HepG2 (cell line): Measurements from ENCODE around the gene ZCCHC18. TPM values are rescaled to one million over a fixed set of nuclear protein-coding genes. Genes with fewer than 3 reads are reported as not detected.

Experiments
- ATAC-seq: fragments of 200-7000 bp; cut with Tn5 transposase; 3 replicates; pipeline ENCODE4 v1.9.1; 2020; ENCODE audit warnings: mild to moderate bottlenecking, moderate library complexity
- BruUV-seq: library from RNA; stranded (reverse); fragments of 400-500 nt; replicated peaks from 2 replicates; lab custom pipeline; 2021; lab: Mats Ljungman, UMichigan
- CTCF ChIA-PET: fragments of 300-600 bp; formaldehyde crosslinking; extraction: SDS; loops from one replicate; lab custom pipeline; 2021; ENCODE audit warnings: low total read pairs, inconsistent platforms, low intra/inter-chr PET ratio; lab: Yijun Ruan, JAX
- POLR2A ChIA-PET: fragments of 350-600 bp; sonication (Branson Sonifier 250); formaldehyde crosslinking; loops from one replicate; lab custom pipeline; 2020; ENCODE audit warnings: antibody characterized with exemption, inconsistent platforms; lab: Yijun Ruan, JAX
- DNase-seq: peaks from one replicate; pipeline ENCODE4 v3.0.0-alpha.2; 2015; ENCODE audit warnings: low spot score
- FAIRE-seq: peaks from 3 replicates; lab custom pipeline; 2011; peaks lifted over from hg19 to GRCh38; lab: Jason Lieb, UNC
- H2AFZ ChIP-seq: one replicate; pipeline ENCODE4 v1.6.1; 2011; ENCODE audit warnings: low read length, inconsistent platforms
- H3K27ac ChIP-seq: fragments of 300-600 bp; 3 replicates; pipeline ENCODE4 v1.8.0; 2011; ENCODE audit warnings: mixed run types, mild to moderate bottlenecking, mixed read lengths, low read length, inconsistent platforms; ENCODE audit not compliant: insufficient read depth; ENCODE audit errors: extremely low read length
- H3K27me3 ChIP-seq, 2 experiments: fragments of 200-600 bp in 1 of 2; 2 replicates in 1 of 2; 3 replicates in 1 of 2; pipeline versions ENCODE4 v1.6.0 to v1.8.0; 2011; ENCODE audit warnings: low read length in 2 of 2, mild to moderate bottlenecking in 2 of 2, moderate library complexity in 2 of 2, inconsistent platforms in 1 of 2; ENCODE audit not compliant: insufficient read depth in 2 of 2, control insufficient read depth in 1 of 2
- H3K36me3 ChIP-seq, 2 experiments: fragments of 200-600 bp in 1 of 2; replicated peaks in 1 of 2; 2 replicates in 1 of 2; 3 replicates in 1 of 2; pipeline versions ENCODE4 v1.5.1 to v1.8.0; 2011; ENCODE audit warnings: low read length in 2 of 2, inconsistent platforms in 1 of 2; ENCODE audit not compliant: insufficient read depth in 2 of 2, control insufficient read depth in 1 of 2
- H3K4me1 ChIP-seq: 2 replicates; pipeline ENCODE4 v1.5.1; 2012; ENCODE audit warnings: low read length, inconsistent platforms; ENCODE audit not compliant: insufficient read depth
- H3K4me2 ChIP-seq: 2 replicates; pipeline ENCODE4 v1.6.0; 2011; ENCODE audit warnings: low read depth, low read length, inconsistent platforms
- H3K4me3 ChIP-seq, 3 experiments: fragments of 200-600 bp in 1 of 3; sonication (generic), shearing (Covaris generic) in 1 of 3; replicated peaks in 1 of 3; 2 replicates each; pipeline ENCODE4 v1.5.1; 2011 to 2016; ENCODE audit warnings: low read length in 3 of 3, inconsistent platforms in 2 of 3, low read depth in 2 of 3, mild to moderate bottlenecking in 2 of 3, control low read depth in 1 of 3, mixed read lengths in 1 of 3; ENCODE audit not compliant: insufficient read depth in 1 of 3
- H3K79me2 ChIP-seq: one replicate; pipeline ENCODE4 v1.6.1; 2011; ENCODE audit warnings: low read length, inconsistent platforms; ENCODE audit not compliant: insufficient read depth
- H3K9ac ChIP-seq: 2 replicates; pipeline ENCODE4 v1.6.0; 2011; ENCODE audit warnings: mild to moderate bottlenecking, low read depth, low read length, inconsistent platforms; ENCODE audit not compliant: insufficient read depth
- H3K9me3 ChIP-seq: 2 replicates; pipeline ENCODE4 v1.5.1; 2012; ENCODE audit warnings: mild to moderate bottlenecking, low read length
- H4K20me1 ChIP-seq: 2 replicates; pipeline ENCODE4 v1.6.0; 2011; ENCODE audit warnings: inconsistent platforms, mild to moderate bottlenecking, low read length, moderate library complexity; ENCODE audit not compliant: insufficient read depth
- AGO2 ChIP-seq: fragments of 200-400 bp; formaldehyde crosslinking; optimal IDR thresholded peaks from 2 replicates; pipeline ENCODE3; 2017; ENCODE audit warnings: mild to moderate bottlenecking, low read depth, low read length, moderate library complexity
- FLYWCH1 ChIP-seq: sonication (generic); formaldehyde crosslinking; IDR thresholded peaks from 2 replicates; pipeline ENCODE4 v1.8.1; 2023; ENCODE audit warnings: mild to moderate bottlenecking, missing genetic modification reagents
- HNRNPLL ChIP-seq: fragments of 200-400 bp; formaldehyde crosslinking; IDR thresholded peaks from 2 replicates; pipeline ENCODE4 v1.6.1; 2017; ENCODE audit warnings: mild to moderate bottlenecking, low read depth, low read length; ENCODE audit not compliant: poor library complexity, severe bottlenecking
- KLF13 ChIP-seq: sonication (generic); formaldehyde crosslinking; IDR thresholded peaks from 2 replicates; pipeline ENCODE4 v1.4.0; 2020; ENCODE audit warnings: mild to moderate bottlenecking, missing genetic modification reagents
- KLF6 ChIP-seq: IDR thresholded peaks from 2 replicates; pipeline ENCODE4 v1.8.0; 2016; ENCODE audit warnings: missing biosample characterization, missing genetic modification reagents
- PCBP1 ChIP-seq: fragments of 200-400 bp; formaldehyde crosslinking; IDR thresholded peaks from 2 replicates; pipeline ENCODE4 v1.6.1; 2017; ENCODE audit warnings: mild to moderate bottlenecking, low read depth, low read length, borderline replicate concordance
- SMARCC2 ChIP-seq: fragments of 450-650 bp; IDR thresholded peaks from 2 replicates; pipeline ENCODE4 v1.6.1; 2017; ENCODE audit warnings: antibody characterized with exemption, mild to moderate bottlenecking
- SNAPC5 ChIP-seq: sonication (generic); formaldehyde crosslinking; IDR thresholded peaks from 2 replicates; pipeline ENCODE4 v1.8.1; 2023; ENCODE audit warnings: mild to moderate bottlenecking, missing genetic modification reagents, borderline replicate concordance
- TEAD3 ChIP-seq: optimal IDR thresholded peaks from 2 replicates; pipeline ENCODE3; 2016; ENCODE audit warnings: borderline replicate concordance
- TRIM24 ChIP-seq: sonication (generic); formaldehyde crosslinking; IDR thresholded peaks from 2 replicates; pipeline ENCODE4 v1.8.0; 2022; ENCODE audit warnings: mild to moderate bottlenecking, missing genetic modification reagents
- ZBTB33 ChIP-seq: sonication (generic); formaldehyde crosslinking; IDR thresholded peaks from 2 replicates; pipeline ENCODE4 v1.4.0; 2020; ENCODE audit warnings: missing genetic modification reagents
- ZNF24 ChIP-seq: fragments of 450-650 bp; IDR thresholded peaks from 2 replicates; pipeline ENCODE4 v1.6.1; 2017; ENCODE audit warnings: antibody characterized with exemption, mild to moderate bottlenecking
- ZSCAN20 ChIP-seq: sonication (generic); formaldehyde crosslinking; IDR thresholded peaks from 2 replicates; pipeline ENCODE4 v1.4.0; 2020; ENCODE audit warnings: missing genetic modification reagents, mild to moderate bottlenecking, borderline replicate concordance
- ZSCAN22 ChIP-seq: sonication (generic); formaldehyde crosslinking; IDR thresholded peaks from 2 replicates; pipeline ENCODE4 v1.4.0; 2020; ENCODE audit warnings: mild to moderate bottlenecking, missing genetic modification reagents
- ZSCAN30 ChIP-seq: sonication (generic); formaldehyde crosslinking; IDR thresholded peaks from 2 replicates; pipeline ENCODE4 v1.5.0; 2020; ENCODE audit warnings: mild to moderate bottlenecking, missing genetic modification reagents
- WGBS: methylation state at CpG from one replicate; pipeline ENCODE4 v1.1.6; 2017; ENCODE audit warnings: low lambda C conversion rate; 5-methylcytosine and 5-hydroxymethylcytosine counted together
- in situ Hi-C: cut with HindIII; loops from 2 replicates; pipeline ENCODE4 v1.10.0; 2017; ENCODE audit warnings: low pct_unique_long_range_greater_than_20kb; ENCODE audit not compliant: extremely low pct_ligation_motif_present
- intact Hi-C: fragments of 100-400 bp; cut with micrococcal nuclease; formaldehyde crosslinking; loops from one replicate; pipeline ENCODE4 v1.10.0; 2022; ENCODE audit not compliant: unreplicated experiment
- polyA plus RNA-seq, 8 experiments: library from polyadenylated mRNA; depleted of rRNA in 3 of 8; stranded (reverse) in 7 of 8; unstranded in 1 of 8; fragments of >200 nt; fragmentation: Illumina TruSeq in 4 of 8; extraction: Trizol in 4 of 8; gene quantifications; 2 replicates each; pipeline versions ENCODE4 v1.2.1 to v1.2.3, GENCODE V29; 2011 to 2016; ENCODE audit warnings: low read depth in 4 of 8, missing spikeins in 1 of 8, mixed read lengths in 1 of 8; ENCODE audit not compliant: insufficient read depth in 1 of 8
- total RNA-seq, 5 experiments: library from RNA; depleted of rRNA; stranded (reverse); fragments of >200 nt; fragmentation: Illumina TruSeq; extraction: Trizol; gene quantifications; 2 replicates each; pipeline ENCODE4 v1.2.3, GENCODE V29; 2016; ENCODE audit warnings: low read depth in 1 of 5
- TF ChIP-seq, protein P1 (sequence below): sonication (generic); formaldehyde crosslinking; IDR thresholded peaks from 2 replicates; pipeline ENCODE4 v1.8.1; 2023; ENCODE audit warnings: mild to moderate bottlenecking, missing genetic modification reagents
- TF ChIP-seq, protein P2 (sequence below): sonication (generic); formaldehyde crosslinking; IDR thresholded peaks from 2 replicates; pipeline ENCODE4 v1.4.0; 2020; ENCODE audit warnings: missing genetic modification reagents, mild to moderate bottlenecking, borderline replicate concordance

Gene ZCCHC18
- total and polyA plus RNA-seq, 2 of the 13 experiments (the other 11 are each of a cell fraction or from before 2014, with no cell fraction given): 0.18 to 0.33 TPM

DNA sequence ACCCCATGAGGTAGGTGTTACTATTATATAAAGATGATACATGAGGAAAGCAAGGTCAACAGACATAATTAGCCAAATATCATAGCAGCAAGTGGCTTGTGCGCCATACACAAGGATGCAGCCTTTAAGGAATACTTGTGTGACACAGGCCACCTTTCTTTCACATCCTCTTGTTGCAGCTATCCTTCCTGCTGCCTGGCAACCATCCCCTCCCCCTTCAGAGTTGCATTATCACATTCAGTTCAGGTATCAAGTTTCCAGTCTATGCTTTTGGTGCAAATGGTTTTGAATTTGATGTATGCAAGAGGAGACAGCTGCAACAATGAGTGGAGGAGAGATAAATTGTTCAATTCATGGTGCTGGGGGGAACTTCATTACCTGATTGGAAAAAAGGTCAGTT is 6.4 kb downstream of the ZCCHC18 start (continued):
- TF ChIP-seq SMARCC2 (no peak), ZSCAN30 (CRISPR knock-in tag) (no peak), HNRNPLL (no peak), PCBP1 (no peak), TEAD3 (CRISPR knock-in tag) (no peak)
- TF ChIP-seq, protein P1, sequence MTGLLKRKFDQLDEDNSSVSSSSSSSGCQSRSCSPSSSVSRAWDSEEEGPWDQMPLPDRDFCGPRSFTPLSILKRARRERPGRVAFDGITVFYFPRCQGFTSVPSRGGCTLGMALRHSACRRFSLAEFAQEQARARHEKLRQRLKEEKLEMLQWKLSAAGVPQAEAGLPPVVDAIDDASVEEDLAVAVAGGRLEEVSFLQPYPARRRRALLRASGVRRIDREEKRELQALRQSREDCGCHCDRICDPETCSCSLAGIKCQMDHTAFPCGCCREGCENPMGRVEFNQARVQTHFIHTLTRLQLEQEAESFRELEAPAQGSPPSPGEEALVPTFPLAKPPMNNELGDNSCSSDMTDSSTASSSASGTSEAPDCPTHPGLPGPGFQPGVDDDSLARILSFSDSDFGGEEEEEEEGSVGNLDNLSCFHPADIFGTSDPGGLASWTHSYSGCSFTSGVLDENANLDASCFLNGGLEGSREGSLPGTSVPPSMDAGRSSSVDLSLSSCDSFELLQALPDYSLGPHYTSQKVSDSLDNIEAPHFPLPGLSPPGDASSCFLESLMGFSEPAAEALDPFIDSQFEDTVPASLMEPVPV (CRISPR knock-in tag): no peak

DNA sequence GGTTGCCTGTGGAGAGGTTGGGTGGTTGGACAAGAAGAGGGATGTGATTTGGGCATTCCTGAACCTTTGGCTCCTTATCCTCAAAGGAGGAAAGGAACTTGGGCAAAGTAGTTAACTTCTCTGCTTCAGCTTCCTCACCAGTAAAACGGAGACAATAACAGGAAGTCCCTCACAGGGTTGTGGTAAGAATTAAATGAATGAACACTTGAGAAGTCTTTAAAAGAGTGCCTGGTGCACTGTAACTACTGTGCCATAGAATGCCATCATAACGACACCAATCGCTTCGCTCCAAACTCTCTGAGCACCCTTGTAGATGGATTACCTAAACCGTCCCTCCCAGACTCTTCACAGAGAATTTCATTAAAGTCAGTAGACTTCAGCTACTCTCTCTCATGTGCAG is 10.5 kb downstream of the ZCCHC18 start:
- POLR2A ChIA-PET: no interaction called here
- no TSS peak for BruUV-seq
- CTCF ChIA-PET: no interaction called here
- ATAC-seq: no peak
- Histone ChIP-seq H3K4me3 (no peak overlapping the region), H2AFZ (no peak overlapping the region), H3K36me3 (no peaks in the 10 kb centered on the region), H3K79me2 (no peaks in the 10 kb centered on the region), H4K20me1 (no peaks in the 10 kb centered on the region), H3K4me1 (no peaks in the 10 kb centered on the region), H3K9ac (no peak overlapping the region), H3K27me3 (no peaks in the 10 kb centered on the region), H3K27ac (no peak overlapping the region), H3K4me2 (no peak overlapping the region), H3K9me3 (no peaks in the 10 kb centered on the region)
- WGBS: 100% methylated on average over 1 of the region's 5 CpGs
- no peak for DNase-seq
- intact Hi-C loops: no loop called here
- FAIRE-seq: no peak
- in situ Hi-C loops: loop anchor here (25.0 kb wide), 2 partner anchors 286 to 586 kb away; partner anchors contain the start of gene RAB9B
- TF ChIP-seq, protein P2, sequence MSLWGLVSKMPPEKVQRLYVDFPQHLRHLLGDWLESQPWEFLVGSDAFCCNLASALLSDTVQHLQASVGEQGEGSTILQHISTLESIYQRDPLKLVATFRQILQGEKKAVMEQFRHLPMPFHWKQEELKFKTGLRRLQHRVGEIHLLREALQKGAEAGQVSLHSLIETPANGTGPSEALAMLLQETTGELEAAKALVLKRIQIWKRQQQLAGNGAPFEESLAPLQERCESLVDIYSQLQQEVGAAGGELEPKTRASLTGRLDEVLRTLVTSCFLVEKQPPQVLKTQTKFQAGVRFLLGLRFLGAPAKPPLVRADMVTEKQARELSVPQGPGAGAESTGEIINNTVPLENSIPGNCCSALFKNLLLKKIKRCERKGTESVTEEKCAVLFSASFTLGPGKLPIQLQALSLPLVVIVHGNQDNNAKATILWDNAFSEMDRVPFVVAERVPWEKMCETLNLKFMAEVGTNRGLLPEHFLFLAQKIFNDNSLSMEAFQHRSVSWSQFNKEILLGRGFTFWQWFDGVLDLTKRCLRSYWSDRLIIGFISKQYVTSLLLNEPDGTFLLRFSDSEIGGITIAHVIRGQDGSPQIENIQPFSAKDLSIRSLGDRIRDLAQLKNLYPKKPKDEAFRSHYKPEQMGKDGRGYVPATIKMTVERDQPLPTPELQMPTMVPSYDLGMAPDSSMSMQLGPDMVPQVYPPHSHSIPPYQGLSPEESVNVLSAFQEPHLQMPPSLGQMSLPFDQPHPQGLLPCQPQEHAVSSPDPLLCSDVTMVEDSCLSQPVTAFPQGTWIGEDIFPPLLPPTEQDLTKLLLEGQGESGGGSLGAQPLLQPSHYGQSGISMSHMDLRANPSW (CRISPR knock-in tag): no peak
- TF ChIP-seq KLF13 (no peak), TRIM24 (CRISPR knock-in tag) (no peak), ZBTB33 (CRISPR knock-in tag) (no peak), ZSCAN22 (CRISPR knock-in tag) (no peak), ZNF24 (no peak), FLYWCH1 (CRISPR knock-in tag) (no peak), AGO2 (no peak), KLF6 (CRISPR knock-in tag) (no peak), ZSCAN20 (CRISPR knock-in tag) (no peak), SNAPC5 (CRISPR knock-in tag) (no peak)
